PFSK-1 (cell line): ENCODE data around the gene PRKN.

Source experiments
- FOXP2 ChIP-seq: optimal IDR thresholded peaks from 2 replicates; pipeline ENCODE3; 2011; ENCODE audit warnings: borderline replicate concordance, control low read depth, inconsistent platforms; ENCODE audit not compliant: insufficient read depth; ENCODE audit errors: extremely low read length, extremely low read depth
- POLR2AphosphoS5 ChIP-seq: IDR thresholded peaks from 2 replicates; pipeline ENCODE4 v1.6.1; 2012; ENCODE audit warnings: low read depth, mild to moderate bottlenecking, control low read depth, low read length, moderate library complexity
- REST ChIP-seq, 2 experiments: IDR thresholded peaks; 2 replicates each; pipeline versions ENCODE4 v1.6.1 to v1.8.0; 2011 to 2012; ENCODE audit warnings: low read depth in 2 of 2, low read length in 2 of 2, control low read depth in 1 of 2, inconsistent platforms in 1 of 2, mild to moderate bottlenecking in 1 of 2, moderate library complexity in 1 of 2; ENCODE audit not compliant: insufficient read depth in 1 of 2
- SIN3A ChIP-seq: IDR thresholded peaks from 2 replicates; pipeline ENCODE4 v1.6.1; 2012; ENCODE audit warnings: mild to moderate bottlenecking, low read length, moderate library complexity, borderline replicate concordance; ENCODE audit not compliant: insufficient read depth
- TAF1 ChIP-seq: IDR thresholded peaks from 2 replicates; pipeline ENCODE4 v1.6.1; 2012; ENCODE audit warnings: low read length, control low read depth, borderline replicate concordance; ENCODE audit not compliant: insufficient read depth

GRCh38 chr6:161956082-161956481 lies 771.5 kb downstream of the PRKN start:
- no peak for TF ChIP-seq POLR2AphosphoS5
- no peak for TF ChIP-seq REST (IDR thresholded peaks at IDR 0.05; ENCODE audit: insufficient read depth in 1 of 2, low read depth in 2 of 2, low read length in 2 of 2)
- TF ChIP-seq FOXP2: no peak
- no peak for TF ChIP-seq TAF1
- TF ChIP-seq SIN3A: no peak
